ENCODE measurements around the gene ANKIB1.

- TF ChIP-seq CTCF (IDR thresholded peaks at IDR 0.05 in 8 of 11, conservative IDR thresholded peaks at IDR 0.05 in 3 of 11) (no peak), POLR2A (IDR thresholded peaks at IDR 0.05) (no peak), POLR2AphosphoS5 (IDR thresholded peaks at IDR 0.05) (no peak)
These were observed 48.3 kb downstream of the ANKIB1 start for GRCh38 chr7:92293896-92294590.
